ENCODE results near the gene ZEB2.

GRCh38 chr2:144476682-144477081, 43.2 kb downstream of the ZEB2 start:
- TF ChIP-seq, protein P1, sequence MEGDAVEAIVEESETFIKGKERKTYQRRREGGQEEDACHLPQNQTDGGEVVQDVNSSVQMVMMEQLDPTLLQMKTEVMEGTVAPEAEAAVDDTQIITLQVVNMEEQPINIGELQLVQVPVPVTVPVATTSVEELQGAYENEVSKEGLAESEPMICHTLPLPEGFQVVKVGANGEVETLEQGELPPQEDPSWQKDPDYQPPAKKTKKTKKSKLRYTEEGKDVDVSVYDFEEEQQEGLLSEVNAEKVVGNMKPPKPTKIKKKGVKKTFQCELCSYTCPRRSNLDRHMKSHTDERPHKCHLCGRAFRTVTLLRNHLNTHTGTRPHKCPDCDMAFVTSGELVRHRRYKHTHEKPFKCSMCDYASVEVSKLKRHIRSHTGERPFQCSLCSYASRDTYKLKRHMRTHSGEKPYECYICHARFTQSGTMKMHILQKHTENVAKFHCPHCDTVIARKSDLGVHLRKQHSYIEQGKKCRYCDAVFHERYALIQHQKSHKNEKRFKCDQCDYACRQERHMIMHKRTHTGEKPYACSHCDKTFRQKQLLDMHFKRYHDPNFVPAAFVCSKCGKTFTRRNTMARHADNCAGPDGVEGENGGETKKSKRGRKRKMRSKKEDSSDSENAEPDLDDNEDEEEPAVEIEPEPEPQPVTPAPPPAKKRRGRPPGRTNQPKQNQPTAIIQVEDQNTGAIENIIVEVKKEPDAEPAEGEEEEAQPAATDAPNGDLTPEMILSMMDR (IDR thresholded peaks at IDR 0.05; ENCODE audit: poor library complexity, severe bottlenecking): no peak
- TF ChIP-seq MXI1 (conservative IDR thresholded peaks at IDR 0.05; ENCODE audit: poor library complexity, severe bottlenecking) (no peak), EZH2 (IDR thresholded peaks at IDR 0.05; ENCODE audit: borderline replicate concordance, insufficient read depth, low read length, poor library complexity, severe bottlenecking) (no peak), EP300 (conservative IDR thresholded peaks at IDR 0.05; ENCODE audit: poor library complexity, severe bottlenecking) (no peak), TAF1 (IDR thresholded peaks at IDR 0.05; ENCODE audit: low read depth) (no peak), RAD21 (conservative IDR thresholded peaks at IDR 0.05) (no peak), REST (IDR thresholded peaks at IDR 0.05; ENCODE audit: borderline replicate concordance) (no peak), SMC3 (conservative IDR thresholded peaks at IDR 0.05; ENCODE audit: poor library complexity) (no peak), POLR2AphosphoS5 (IDR thresholded peaks at IDR 0.05) (no peak)
